HepG2 (cell line): Measurements from ENCODE around the gene GNG3. TPM values are rescaled to one million over a fixed set of nuclear protein-coding genes. Genes with fewer than 3 reads are reported as not detected.

Source experiments
- BCL6 ChIP-seq: IDR thresholded peaks from 2 replicates; pipeline ENCODE4 v1.6.1; 2016; ENCODE audit warnings: missing genetic modification reagents, missing compliant biosample characterization
- BORCS8-MEF2B ChIP-seq: sonication (generic); formaldehyde crosslinking; IDR thresholded peaks from 2 replicates; pipeline ENCODE4 v1.8.0; 2022; ENCODE audit warnings: mild to moderate bottlenecking, missing genetic modification reagents
- ETS1 ChIP-seq: sonication (generic); formaldehyde crosslinking; IDR thresholded peaks from 2 replicates; pipeline ENCODE4 v1.4.0; 2020; ENCODE audit warnings: missing genetic modification reagents
- HMG20A ChIP-seq: IDR thresholded peaks from 2 replicates; pipeline ENCODE4 v1.6.1; 2016; ENCODE audit warnings: borderline replicate concordance
- KLF15 ChIP-seq: sonication (generic); formaldehyde crosslinking; IDR thresholded peaks from 2 replicates; pipeline ENCODE4 v1.8.1; 2023; ENCODE audit warnings: borderline replicate concordance, mild to moderate bottlenecking, inconsistent platforms, missing genetic modification reagents, mixed read lengths
- MBNL3 ChIP-seq: fragments of 250-450 bp; sonication (Bioruptor Pico); conservative IDR thresholded peaks from 2 replicates; pipeline ENCODE4 v1.8.0; 2022; ENCODE audit warnings: mild to moderate bottlenecking, inconsistent platforms
- NR2F2 ChIP-seq: IDR thresholded peaks from 2 replicates; pipeline ENCODE4 v1.6.1; 2012; ENCODE audit warnings: low read depth, inconsistent platforms, borderline replicate concordance
- POGK ChIP-seq: sonication (generic); formaldehyde crosslinking; conservative IDR thresholded peaks from 2 replicates; pipeline ENCODE4 v1.8.0; 2022; ENCODE audit warnings: mild to moderate bottlenecking, moderate library complexity, missing genetic modification reagents
- POLR2A ChIP-seq, 2 experiments: IDR thresholded peaks; 2 replicates each; pipeline ENCODE4 v1.6.1; 2011; ENCODE audit warnings: low read depth in 2 of 2, low read length in 2 of 2, mild to moderate bottlenecking in 1 of 2, moderate library complexity in 1 of 2; ENCODE audit not compliant: insufficient read depth in 1 of 2
- TCF7 ChIP-seq: sonication (generic); IDR thresholded peaks from 2 replicates; pipeline ENCODE4 v1.6.1; 2016; ENCODE audit warnings: antibody characterized with exemption, low read depth
- ZC3H4 ChIP-seq: sonication (generic); formaldehyde crosslinking; IDR thresholded peaks from 2 replicates; pipeline ENCODE4 v1.4.0; 2020; ENCODE audit warnings: missing genetic modification reagents, borderline replicate concordance
- ZFY ChIP-seq: sonication (generic); formaldehyde crosslinking; IDR thresholded peaks from 2 replicates; pipeline ENCODE4 v1.4.0; 2020; ENCODE audit warnings: missing genetic modification reagents
- ZNF431 ChIP-seq: sonication (generic); formaldehyde crosslinking; IDR thresholded peaks from 2 replicates; pipeline ENCODE4 v1.9.0; 2022; ENCODE audit warnings: missing genetic modification reagents, low read depth, mild to moderate bottlenecking, borderline replicate concordance
- ZNF598 ChIP-seq: sonication (generic); formaldehyde crosslinking; IDR thresholded peaks from 2 replicates; pipeline ENCODE4 v1.5.1; 2020; ENCODE audit warnings: mild to moderate bottlenecking, missing genetic modification reagents, borderline replicate concordance
- ZNF605 ChIP-seq: sonication (generic); formaldehyde crosslinking; IDR thresholded peaks from 2 replicates; pipeline ENCODE4 v1.8.0; 2022; ENCODE audit warnings: mild to moderate bottlenecking, missing genetic modification reagents
- ZNF678 ChIP-seq: sonication (generic); formaldehyde crosslinking; IDR thresholded peaks from 2 replicates; pipeline ENCODE4 v1.4.0; 2020; ENCODE audit warnings: mild to moderate bottlenecking, missing genetic modification reagents
- ZNF746 ChIP-seq: sonication (generic); formaldehyde crosslinking; IDR thresholded peaks from 2 replicates; pipeline ENCODE4 v1.8.0; 2022; ENCODE audit warnings: mild to moderate bottlenecking, missing genetic modification reagents
- ZNF782 ChIP-seq: sonication (generic); formaldehyde crosslinking; IDR thresholded peaks from 2 replicates; pipeline ENCODE4 v1.4.0; 2020; ENCODE audit warnings: missing genetic modification reagents, mild to moderate bottlenecking, borderline replicate concordance
- ZNF850 ChIP-seq: sonication (generic); formaldehyde crosslinking; conservative IDR thresholded peaks from 2 replicates; pipeline ENCODE4 v1.9.0; 2021; ENCODE audit warnings: mild to moderate bottlenecking, missing genetic modification reagents
- polyA plus RNA-seq, 8 experiments: library from polyadenylated mRNA; depleted of rRNA in 3 of 8; stranded (reverse) in 7 of 8; unstranded in 1 of 8; fragments of >200 nt; fragmentation: Illumina TruSeq in 4 of 8; extraction: Trizol in 4 of 8; gene quantifications; 2 replicates each; pipeline versions ENCODE4 v1.2.1 to v1.2.3, GENCODE V29; 2011 to 2016; ENCODE audit warnings: low read depth in 4 of 8, missing spikeins in 1 of 8, mixed read lengths in 1 of 8; ENCODE audit not compliant: insufficient read depth in 1 of 8
- total RNA-seq, 5 experiments: library from RNA; depleted of rRNA; stranded (reverse); fragments of >200 nt; fragmentation: Illumina TruSeq; extraction: Trizol; gene quantifications; 2 replicates each; pipeline ENCODE4 v1.2.3, GENCODE V29; 2016; ENCODE audit warnings: low read depth in 1 of 5
- TF ChIP-seq, protein P1 (sequence below): sonication (generic); formaldehyde crosslinking; IDR thresholded peaks from 2 replicates; pipeline ENCODE4 v1.9.0; 2021; ENCODE audit warnings: missing genetic modification reagents, mild to moderate bottlenecking, borderline replicate concordance
- TF ChIP-seq, protein P2 (sequence below): sonication (generic); formaldehyde crosslinking; IDR thresholded peaks from 2 replicates; pipeline ENCODE4 v1.5.0; 2020; ENCODE audit warnings: mild to moderate bottlenecking, low read depth, missing genetic modification reagents, borderline replicate concordance
- TF ChIP-seq, protein P3 (sequence below): IDR thresholded peaks from 2 replicates; pipeline ENCODE4 v1.6.1; 2018; ENCODE audit warnings: missing genetic modification reagents, mild to moderate bottlenecking, missing compliant biosample characterization

The GNG3 gene
- total and polyA plus RNA-seq, 2 of the 13 experiments (the other 11 are each of a cell fraction or from before 2014, with no cell fraction given), result not detected

- TF ChIP-seq, protein P1, sequence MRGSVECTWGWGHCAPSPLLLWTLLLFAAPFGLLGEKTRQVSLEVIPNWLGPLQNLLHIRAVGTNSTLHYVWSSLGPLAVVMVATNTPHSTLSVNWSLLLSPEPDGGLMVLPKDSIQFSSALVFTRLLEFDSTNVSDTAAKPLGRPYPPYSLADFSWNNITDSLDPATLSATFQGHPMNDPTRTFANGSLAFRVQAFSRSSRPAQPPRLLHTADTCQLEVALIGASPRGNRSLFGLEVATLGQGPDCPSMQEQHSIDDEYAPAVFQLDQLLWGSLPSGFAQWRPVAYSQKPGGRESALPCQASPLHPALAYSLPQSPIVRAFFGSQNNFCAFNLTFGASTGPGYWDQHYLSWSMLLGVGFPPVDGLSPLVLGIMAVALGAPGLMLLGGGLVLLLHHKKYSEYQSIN, result no peak
- TF ChIP-seq ZNF598 (CRISPR knock-in tag) (0 out of 2 replicates have a peak, but pooled peaks have one; percentile 3), HMG20A (CRISPR knock-in tag) (no peak), ETS1 (CRISPR knock-in tag) (no peak), BCL6 (no peak), ZC3H4 (no peak), ZNF850 (CRISPR knock-in tag) (no peak), POGK (CRISPR knock-in tag) (peak; percentile 78), ZNF605 (CRISPR knock-in tag) (no peak; the same call in 1 of the 2 replicates), ZNF782 (CRISPR knock-in tag) (peak; percentile 65; the same call in 1 of the 2 replicates), NR2F2 (peak; percentile 33; the same call in 1 of the 2 replicates), ZNF746 (CRISPR knock-in tag) (no peak), POLR2A (IDR thresholded peaks at IDR 0.05; ENCODE audit: insufficient read depth in 1 of 2, low read depth in 2 of 2, low read length in 2 of 2) (peak; percentile 63 to 64), TCF7 (no peak), BORCS8-MEF2B (no peak), ZNF678 (CRISPR knock-in tag) (no peak), MBNL3 (CRISPR knock-in tag) (no peak), ZFY (CRISPR knock-in tag) (peak; percentile 61), KLF15 (CRISPR knock-in tag) (no peak), ZNF431 (CRISPR knock-in tag) (no peak)
- TF ChIP-seq, protein P2, sequence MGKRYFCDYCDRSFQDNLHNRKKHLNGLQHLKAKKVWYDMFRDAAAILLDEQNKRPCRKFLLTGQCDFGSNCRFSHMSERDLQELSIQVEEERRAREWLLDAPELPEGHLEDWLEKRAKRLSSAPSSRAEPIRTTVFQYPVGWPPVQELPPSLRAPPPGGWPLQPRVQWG (CRISPR knock-in tag), result no peak
- TF ChIP-seq, protein P3, sequence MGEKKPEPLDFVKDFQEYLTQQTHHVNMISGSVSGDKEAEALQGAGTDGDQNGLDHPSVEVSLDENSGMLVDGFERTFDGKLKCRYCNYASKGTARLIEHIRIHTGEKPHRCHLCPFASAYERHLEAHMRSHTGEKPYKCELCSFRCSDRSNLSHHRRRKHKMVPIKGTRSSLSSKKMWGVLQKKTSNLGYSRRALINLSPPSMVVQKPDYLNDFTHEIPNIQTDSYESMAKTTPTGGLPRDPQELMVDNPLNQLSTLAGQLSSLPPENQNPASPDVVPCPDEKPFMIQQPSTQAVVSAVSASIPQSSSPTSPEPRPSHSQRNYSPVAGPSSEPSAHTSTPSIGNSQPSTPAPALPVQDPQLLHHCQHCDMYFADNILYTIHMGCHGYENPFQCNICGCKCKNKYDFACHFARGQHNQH (CRISPR knock-in tag), result no peak
Observed at GRCh38 chr11:62728171-62728988, 20.9 kb downstream of the GNG3 start, which contains the start of gene TTC9C (continued).
